Motor neuron (in vitro differentiated cells): ENCODE data around the gene TPRN. TPM values are rescaled to one million over a fixed set of nuclear protein-coding genes. Genes with fewer than 3 reads are reported as not detected.
A peak's percentile ranks its signal among the peaks of the same experiment; 100 is the strongest.

ENCODE experiments used
- ATAC-seq, 8 experiments: fragments of 200-7000 bp; cut with Tn5 transposase; replicated peaks in 6 of 8; 2 replicates each; pipeline ENCODE4 v1.8.0; 2021; ENCODE audit warnings: mild to moderate bottlenecking in 8 of 8, moderate library complexity in 8 of 8
- H3K27ac ChIP-seq, 2 donors: fragments of 250-450 bp; sonication (Bioruptor Pico); 2 replicates each; pipeline ENCODE4 v1.9.0; 2021; ENCODE audit warnings: antibody characterized with exemption in 2 of 2, mild to moderate bottlenecking in 2 of 2, moderate library complexity in 1 of 2
- H3K4me1 ChIP-seq, 2 donors: fragments of 250-450 bp; sonication (Bioruptor Pico); replicated peaks in 1 of 2; 2 replicates each; pipeline ENCODE4 v1.6.1; 2021; ENCODE audit warnings: antibody characterized with exemption in 2 of 2, mild to moderate bottlenecking in 2 of 2, moderate library complexity in 1 of 2
- H3K4me3 ChIP-seq, 5 donors: fragments of 250-450 bp; sonication (Bioruptor Pico); 2 replicates each; pipeline ENCODE4 v1.9.0; 2021; ENCODE audit warnings: antibody characterized with exemption in 5 of 5, mild to moderate bottlenecking in 5 of 5, moderate library complexity in 4 of 5
- WGBS, 10 experiments: fragments of 450-650 bp; shearing (Covaris generic); methylation state at CpG; one replicate each; pipeline ENCODE4 v1.0.0; 2022; 5-methylcytosine and 5-hydroxymethylcytosine counted together
- in situ Hi-C, 9 experiments: fragments of 400-800 bp; cut with MboI; loops; one replicate each; pipeline ENCODE4 v1.15.0; 2021; ENCODE audit warnings: low sequenced_read_pairs in 9 of 9, low pct_unique_long_range_greater_than_20kb in 2 of 9; ENCODE audit not compliant: unreplicated experiment in 9 of 9
- total RNA-seq, 8 experiments: library from RNA; unstranded; fragments of 300-600 nt; gene quantifications; 2 replicates each; pipeline versions ENCODE4 v1.2.3 to v1.2.4, GENCODE V29; 2022

Gene TPRN
- total RNA-seq, 8 experiments from 2014 or later: 5.9 to 79.6 (median 10.6) TPM

GRCh38 chr9:137205126-137206069 is 4.9 kb upstream of the TPRN start, which contains the start of the genes NDOR1 and TMEM203:
Gene NDOR1, plus strand, starts transcription at chr9:137205700. Its CDS starts 78 bp downstream, at chr9:137205778.
Gene TMEM203, minus strand, starts transcription at chr9:137205648. Its CDS starts 234 bp downstream, at chr9:137205414.
- WGBS, 10 experiments: 0 to 2% (median 1%) methylated on average over 2 to 23 of the region's 98 CpGs; no CpG with 5 or more reads in 5 of the 10 experiments
- in situ Hi-C loops: no loop called here
- peaks cover 23 to 28% of the 10 kb centered on the region in 2 donors for H3K4me1 ChIP-seq
- peak within 1 kb of the TSS; percentile 85 to 100 (median 96) for H3K4me3 ChIP-seq
- peak within 1 kb of the TSS; percentile 57 to 83 for H3K27ac ChIP-seq
- ATAC-seq: peak; percentile 20 to 69 (median 39)

GRCh38 chr9:137204731-137205125 is 4.2 kb upstream of the TPRN start:
- peak overlapping the region; percentile 57 to 83 for H3K27ac ChIP-seq
- H3K4me3 ChIP-seq: peak overlapping the region; percentile 85 to 100 (median 96)
- ATAC-seq: no peak
- in situ Hi-C loops: no loop called here
- 0 to 41% (median 4%) methylated on average over 3 to 15 of the region's 21 CpGs; no CpG with 5 or more reads in 4 of the 10 experiments for WGBS, 10 experiments
- H3K4me1 ChIP-seq: peaks cover 24 to 28% of the 10 kb centered on the region in 2 donors

GRCh38 chr9:137202966-137203365 is 2.4 kb upstream of the TPRN start:
- WGBS, 10 experiments: 44 to 94% (median 63%) methylated on average over 3 to 8 of the region's 8 CpGs; no CpG with 5 or more reads in 5 of the 10 experiments
- H3K4me3 ChIP-seq: no peak overlapping the region
- in situ Hi-C loops: no loop called here
- no peak overlapping the region for H3K27ac ChIP-seq
- H3K4me1 ChIP-seq: peaks cover 35 to 36% of the 10 kb centered on the region in 2 donors
- no peak for ATAC-seq

GRCh38 chr9:137201205-137201868 is 796 bp upstream of the TPRN start:
- peak overlapping the region; percentile 80 to 99 (median 90) for H3K4me3 ChIP-seq
- ATAC-seq: no peak
- WGBS, 10 experiments: 1 to 33% (median 19%) methylated on average over 1 to 17 of the region's 23 CpGs; no CpG with 5 or more reads in 1 of the 10 experiments
- peak overlapping the region; percentile 14 to 50 for H3K27ac ChIP-seq
- H3K4me1 ChIP-seq: peaks cover 30 to 32% of the 10 kb centered on the region in 2 donors
- in situ Hi-C loops: no loop called here

GRCh38 chr9:137199411-137200121 is 975 bp downstream of the TPRN start:
- Histone ChIP-seq H3K4me3 (peak overlapping the region; percentile 80 to 99 (median 90)), H3K27ac (no peak overlapping the region), H3K4me1 (peaks cover 25 to 28% of the 10 kb centered on the region in 2 donors)
- in situ Hi-C loops: no loop called here
- 0 to 68% (median 20%) methylated on average over 2 to 6 of the region's 51 CpGs; no CpG with 5 or more reads in 7 of the 10 experiments for WGBS, 10 experiments
- ATAC-seq: no peak

- Histone ChIP-seq H3K4me1 (peaks cover 18 to 21% of the 10 kb centered on the region in 2 donors), H3K27ac (no peak overlapping the region), H3K4me3 (peak overlapping the region in 2 of 5 donors; percentile 89 to 99)
- no peak for ATAC-seq
- WGBS, 10 experiments: 40 to 93% (median 64%) methylated on average over 1 to 6 of the region's 11 CpGs; no CpG with 5 or more reads in 6 of the 10 experiments
- in situ Hi-C loops: no loop called here
Measured at GRCh38 chr9:137198902-137199283, 1.6 kb downstream of the TPRN start.

- Histone ChIP-seq H3K27ac (no peak overlapping the region), H3K4me1 (peaks cover 13 to 19% of the 10 kb centered on the region in 2 donors), H3K4me3 (peak overlapping the region in 1 of 5 donors; percentile 99)
- 80 to 100% (median 91%) methylated on average over 1 to 4 of the region's 19 CpGs; no CpG with 5 or more reads in 2 of the 10 experiments for WGBS, 10 experiments
- in situ Hi-C loops: no loop called here
- ATAC-seq: no peak
Measured at GRCh38 chr9:137198051-137198901, 2.3 kb downstream of the TPRN start.

GRCh38 chr9:137195525-137196220 is 4.9 kb downstream of the TPRN start:
- H3K4me1 ChIP-seq: peaks cover 7 to 13% of the 10 kb centered on the region in 2 donors
- ATAC-seq: no peak
- no peak overlapping the region for H3K27ac ChIP-seq
- in situ Hi-C loops: no loop called here
- H3K4me3 ChIP-seq: no peak overlapping the region
- WGBS, 10 experiments: 67 to 85% (median 80%) methylated on average over 1 to 4 of the region's 21 CpGs; no CpG with 5 or more reads in 6 of the 10 experiments

- ATAC-seq: no peak
- Histone ChIP-seq H3K4me3 (no peak overlapping the region), H3K27ac (no peak overlapping the region), H3K4me1 (peaks cover 9 to 16% of the 10 kb centered on the region in 2 donors)
- in situ Hi-C loops: no loop called here
- 90% methylated on average over 2 of the region's 10 CpGs; no CpG with 5 or more reads in 9 of the 10 experiments for WGBS, 10 experiments
Measured at GRCh38 chr9:137194909-137195308, 5.6 kb downstream of the TPRN start.

- ATAC-seq: peak in 1 of 8 experiments; percentile 10
- H3K4me3 ChIP-seq: no peak overlapping the region
- 80 to 100% methylated on average over 1 of the region's 16 CpGs; no CpG with 5 or more reads in 8 of the 10 experiments for WGBS, 10 experiments
- no peak overlapping the region for H3K27ac ChIP-seq
- H3K4me1 ChIP-seq: peaks cover 11 to 17% of the 10 kb centered on the region in 2 donors
- in situ Hi-C loops: no loop called here
Measured at GRCh38 chr9:137194388-137194787, 6.2 kb downstream of the TPRN start.

GRCh38 chr9:137193771-137194170 is 6.8 kb downstream of the TPRN start:
- ATAC-seq: no peak
- peaks cover 8 to 12% of the 10 kb centered on the region in 2 donors for H3K4me1 ChIP-seq
- H3K4me3 ChIP-seq: no peak overlapping the region
- in situ Hi-C loops: no loop called here
- H3K27ac ChIP-seq: no peak overlapping the region
- WGBS, 10 experiments: 80% methylated on average over 4 of the region's 14 CpGs; no CpG with 5 or more reads in 9 of the 10 experiments
